MV-4-11 (cell line): ENCODE results near the gene RASGRP3.
A peak's percentile ranks its signal among the peaks of the same experiment; 100 is the strongest.

Source experiments
- DNase-seq: peaks from one replicate; lab custom pipeline; 2025; lab: John Stamatoyannopoulos, UW

The RASGRP3 gene

GRCh38 chr2:33491441-33492084 lies 15.1 kb downstream of the RASGRP3 start:
- no peak for DNase-seq

- DNase-seq, result no peak
Measured at GRCh38 chr2:33492399-33493134, 16.1 kb downstream of the RASGRP3 start.

- DNase-seq, result peak; percentile 26
Measured at GRCh38 chr2:33494155-33494779, 17.8 kb downstream of the RASGRP3 start.

GRCh38 chr2:33494877-33495641 lies 18.6 kb downstream of the RASGRP3 start:
- DNase-seq, result no peak

GRCh38 chr2:33495683-33496082 lies 19.2 kb downstream of the RASGRP3 start:
- DNase-seq, result no peak

- no peak for DNase-seq
Measured at GRCh38 chr2:33496150-33496549, 19.7 kb downstream of the RASGRP3 start.

GRCh38 chr2:33496726-33497125 lies 20.3 kb downstream of the RASGRP3 start:
- no peak for DNase-seq

GRCh38 chr2:33497221-33497650 lies 20.8 kb downstream of the RASGRP3 start:
- DNase-seq, result peak; percentile 95

GRCh38 chr2:33498291-33498956 lies 22.0 kb downstream of the RASGRP3 start:
- no peak for DNase-seq

- peak; percentile 9 for DNase-seq
Measured at GRCh38 chr2:33500177-33500576, 23.7 kb downstream of the RASGRP3 start.

- peak; percentile 65 for DNase-seq
Measured at GRCh38 chr2:33502025-33502424, 25.6 kb downstream of the RASGRP3 start.

- DNase-seq, result peak; percentile 52
Measured at GRCh38 chr2:33503002-33503401, 26.6 kb downstream of the RASGRP3 start.

GRCh38 chr2:33505966-33506365 lies 29.5 kb downstream of the RASGRP3 start:
- no peak for DNase-seq

- DNase-seq, result no peak
Measured at GRCh38 chr2:33509908-33510585, 33.6 kb downstream of the RASGRP3 start.

GRCh38 chr2:33510586-33510968 lies 34.1 kb downstream of the RASGRP3 start:
- DNase-seq, result no peak

GRCh38 chr2:33511141-33511540 lies 34.7 kb downstream of the RASGRP3 start:
- no peak for DNase-seq

GRCh38 chr2:33512112-33512511 lies 35.7 kb downstream of the RASGRP3 start:
- DNase-seq, result no peak

- no peak for DNase-seq
Measured at GRCh38 chr2:33513480-33513879, 37.0 kb downstream of the RASGRP3 start.

GRCh38 chr2:33516456-33516995 lies 40.1 kb downstream of the RASGRP3 start:
- no peak for DNase-seq

- no peak for DNase-seq
Measured at GRCh38 chr2:33518200-33518599, 41.8 kb downstream of the RASGRP3 start.

GRCh38 chr2:33518929-33519328 lies 42.5 kb downstream of the RASGRP3 start:
- DNase-seq, result no peak
